IPS-20b (cell line): Measurements from ENCODE around the gene RFX8.
"Not testable (repeated sequence)": the region's sequence is repeated elsewhere in the genome, so short reads cannot be mapped to it uniquely, and the experiment has no call there.

Source experiments
- H3K27ac ChIP-seq: one replicate; pipeline ENCODE4 v1.5.1; 2013; ENCODE audit warnings: low read length
- H3K27me3 ChIP-seq: 2 replicates; pipeline ENCODE4 v1.6.1; 2013; ENCODE audit warnings: mild to moderate bottlenecking, low read length, inconsistent platforms; ENCODE audit not compliant: insufficient read depth
- H3K36me3 ChIP-seq: 2 replicates; pipeline ENCODE4 v1.6.1; 2013; ENCODE audit warnings: low read depth, mild to moderate bottlenecking, inconsistent platforms, low read length, moderate library complexity; ENCODE audit not compliant: insufficient read depth
- H3K4me1 ChIP-seq: 2 replicates; pipeline ENCODE4 v1.6.1; 2013; ENCODE audit warnings: mild to moderate bottlenecking, control low read depth, inconsistent platforms, low read length, moderate library complexity; ENCODE audit not compliant: insufficient read depth
- H3K4me3 ChIP-seq: 2 replicates; pipeline ENCODE4 v1.5.1; 2013; ENCODE audit warnings: mild to moderate bottlenecking, low read length, inconsistent platforms
- H3K9ac ChIP-seq: 2 replicates; pipeline ENCODE4 v1.6.1; 2013; ENCODE audit warnings: low read depth, mild to moderate bottlenecking, inconsistent platforms, low read length, moderate library complexity
- H3K9me3 ChIP-seq: 2 replicates; pipeline ENCODE4 v1.6.1; 2013; ENCODE audit warnings: mild to moderate bottlenecking, low read depth, low read length, inconsistent platforms; ENCODE audit not compliant: insufficient read depth

Gene RFX8

GRCh38 chr2:101466426-101466825, 8.5 kb downstream of the RFX8 start:
- Histone ChIP-seq H3K4me3 (no peak overlapping the region), H3K4me1 (peaks cover 18% of the 10 kb centered on the region; the same call in 1 of the 2 replicates), H3K9ac (no peak overlapping the region), H3K27ac (no peak overlapping the region), H3K9me3 (no peaks in the 10 kb centered on the region), H3K36me3 (no peaks in the 10 kb centered on the region), H3K27me3 (no peaks in the 10 kb centered on the region)

DNA sequence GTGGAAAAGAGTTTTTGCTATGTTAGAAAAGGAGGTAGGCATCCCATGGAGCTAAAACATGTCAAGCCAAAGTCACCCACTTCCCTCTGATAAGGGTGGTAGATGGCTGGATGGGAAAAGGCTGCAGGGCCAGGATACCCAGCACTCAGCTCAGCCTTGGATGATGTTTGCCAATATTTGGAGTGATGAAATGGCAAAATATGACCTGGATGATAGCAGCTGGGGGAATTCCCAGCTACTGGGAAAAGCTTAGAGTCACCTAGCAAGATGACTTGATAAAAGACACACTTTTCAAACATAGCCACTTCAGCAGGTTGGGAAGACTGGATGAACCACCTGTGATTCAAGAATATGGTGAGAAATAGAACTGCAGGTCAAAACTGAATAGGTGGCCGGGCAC, 10.1 kb downstream of the RFX8 start:
- H3K4me3 ChIP-seq, result no peak overlapping the region
- no peaks in the 10 kb centered on the region for H3K36me3 ChIP-seq
- no peaks in the 10 kb centered on the region for H3K9me3 ChIP-seq
- H3K4me1 ChIP-seq, result peaks cover 18% of the 10 kb centered on the region; the same call in 1 of the 2 replicates
- H3K27ac ChIP-seq, result no peak overlapping the region
- H3K27me3 ChIP-seq, result no peaks in the 10 kb centered on the region
- no peak overlapping the region for H3K9ac ChIP-seq

GRCh38 chr2:101463911-101464641, 10.8 kb downstream of the RFX8 start:
- Histone ChIP-seq H3K36me3 (no peaks in the 10 kb centered on the region), H3K27me3 (no peaks in the 10 kb centered on the region), H3K9ac (no peak overlapping the region), H3K27ac (no peak overlapping the region), H3K4me3 (no peak overlapping the region), H3K9me3 (no peaks in the 10 kb centered on the region), H3K4me1 (peaks cover 18% of the 10 kb centered on the region; the same call in 1 of the 2 replicates)

DNA sequence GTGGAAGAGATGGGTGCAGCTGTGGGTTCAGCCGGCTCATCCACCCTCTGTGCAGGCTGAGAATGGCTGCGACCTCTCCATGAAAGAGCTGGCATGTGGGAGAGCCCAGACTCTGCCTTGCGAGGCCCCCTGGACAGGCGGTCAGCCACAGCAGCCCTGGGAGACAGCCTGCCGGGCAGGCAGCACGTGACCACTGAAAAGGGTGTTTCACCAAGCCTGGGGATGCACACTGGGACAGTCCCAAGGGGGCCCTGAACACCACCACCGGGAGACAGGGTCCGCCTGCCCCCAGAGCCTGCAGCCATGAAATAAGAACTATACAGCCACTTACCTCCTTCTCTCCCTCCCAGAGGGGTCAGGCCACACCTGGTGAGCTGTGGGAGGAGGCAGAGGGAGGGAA, 11.5 kb downstream of the RFX8 start:
- peaks cover 18% of the 10 kb centered on the region; the same call in 1 of the 2 replicates for H3K4me1 ChIP-seq
- no peaks in the 10 kb centered on the region for H3K36me3 ChIP-seq
- no peak overlapping the region for H3K4me3 ChIP-seq
- no peak overlapping the region for H3K9ac ChIP-seq
- no peaks in the 10 kb centered on the region for H3K27me3 ChIP-seq
- no peaks in the 10 kb centered on the region for H3K9me3 ChIP-seq
- no peak overlapping the region for H3K27ac ChIP-seq

- Histone ChIP-seq H3K9ac (no peak overlapping the region), H3K27me3 (no peaks in the 10 kb centered on the region), H3K9me3 (no peaks in the 10 kb centered on the region), H3K27ac (no peak overlapping the region), H3K4me3 (no peak overlapping the region), H3K36me3 (no peaks in the 10 kb centered on the region), H3K4me1 (no peaks in the 10 kb centered on the region; the same call in 1 of the 2 replicates)
These were observed 13.5 kb downstream of the RFX8 start for GRCh38 chr2:101461381-101461780.

DNA sequence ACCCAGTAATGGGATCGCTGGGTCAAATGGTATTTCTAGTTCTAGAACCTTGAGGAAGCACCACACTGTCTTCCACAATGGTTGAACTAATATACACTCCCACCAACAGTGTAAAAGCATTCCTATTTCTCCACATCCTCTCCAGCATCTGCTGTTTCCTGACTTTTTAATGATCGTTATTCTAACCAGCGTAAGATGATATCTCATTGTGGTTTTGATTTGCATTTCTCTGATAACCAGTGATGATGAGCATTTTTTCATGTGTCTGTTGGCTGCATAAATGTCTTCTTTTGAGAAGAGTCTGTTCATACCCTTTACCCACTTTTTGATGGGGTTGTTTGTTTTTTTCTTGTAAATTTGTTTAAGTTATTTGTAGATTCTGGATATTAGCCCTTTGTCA, 20.5 kb downstream of the RFX8 start:
- H3K9ac ChIP-seq, H3K27ac ChIP-seq, H3K4me1 ChIP-seq, H3K36me3 ChIP-seq, H3K9me3 ChIP-seq, H3K27me3 ChIP-seq, H3K4me3 ChIP-seq: not testable (repeated sequence)

- no peak overlapping the region for H3K4me3 ChIP-seq
- H3K9ac ChIP-seq, result no peak overlapping the region
- no peak overlapping the region for H3K27ac ChIP-seq
- no peaks in the 10 kb centered on the region for H3K4me1 ChIP-seq
- H3K27me3 ChIP-seq, result no peaks in the 10 kb centered on the region
- H3K36me3 ChIP-seq, result no peaks in the 10 kb centered on the region
- H3K9me3 ChIP-seq, result no peaks in the 10 kb centered on the region
These were observed 23.9 kb downstream of the RFX8 start for GRCh38 chr2:101450965-101451364.

DNA sequence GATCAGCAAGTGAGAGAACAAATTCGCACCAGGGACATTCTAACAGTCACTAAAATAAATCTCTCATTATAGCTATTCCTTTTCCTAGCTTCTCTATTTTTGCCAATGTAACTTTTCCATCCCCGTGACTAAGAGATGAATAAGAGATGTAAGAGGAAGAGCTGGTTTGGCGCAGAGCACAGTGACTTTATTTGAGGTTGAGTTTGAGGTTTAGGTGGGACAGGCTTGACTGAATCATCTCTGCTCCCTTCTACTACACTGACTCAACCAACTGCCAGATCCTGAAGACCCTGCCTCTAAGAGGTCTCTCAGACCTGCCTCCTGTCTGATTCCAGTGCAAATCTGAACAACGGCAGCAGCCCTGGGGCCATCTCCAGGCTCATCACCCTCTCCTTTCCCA, 28.0 kb downstream of the RFX8 start:
- no peaks in the 10 kb centered on the region for H3K4me1 ChIP-seq
- no peaks in the 10 kb centered on the region for H3K27me3 ChIP-seq
- no peak overlapping the region for H3K27ac ChIP-seq
- H3K9me3 ChIP-seq, result no peaks in the 10 kb centered on the region
- H3K4me3 ChIP-seq, result no peak overlapping the region
- no peaks in the 10 kb centered on the region for H3K36me3 ChIP-seq
- no peak overlapping the region for H3K9ac ChIP-seq

- H3K27ac ChIP-seq, result no peak overlapping the region
- H3K9ac ChIP-seq, result no peak overlapping the region
- H3K27me3 ChIP-seq, result no peaks in the 10 kb centered on the region
- no peaks in the 10 kb centered on the region for H3K9me3 ChIP-seq
- H3K4me1 ChIP-seq, result no peaks in the 10 kb centered on the region
- no peak overlapping the region for H3K4me3 ChIP-seq
- H3K36me3 ChIP-seq, result no peaks in the 10 kb centered on the region
These were observed 32.2 kb downstream of the RFX8 start for GRCh38 chr2:101442667-101443061.

GRCh38 chr2:101442042-101442666, 32.8 kb downstream of the RFX8 start:
- Histone ChIP-seq H3K4me3 (no peak overlapping the region), H3K9me3 (no peaks in the 10 kb centered on the region), H3K4me1 (no peaks in the 10 kb centered on the region), H3K27ac (no peak overlapping the region), H3K36me3 (no peaks in the 10 kb centered on the region), H3K27me3 (no peaks in the 10 kb centered on the region), H3K9ac (no peak overlapping the region)

GRCh38 chr2:101440127-101440738, 34.7 kb downstream of the RFX8 start:
- H3K27me3 ChIP-seq, result no peaks in the 10 kb centered on the region
- H3K9ac ChIP-seq, result no peak overlapping the region
- H3K4me1 ChIP-seq, result peaks cover 5% of the 10 kb centered on the region; the same call in 1 of the 2 replicates
- no peak overlapping the region for H3K27ac ChIP-seq
- H3K4me3 ChIP-seq, result no peak overlapping the region
- H3K36me3 ChIP-seq, result no peaks in the 10 kb centered on the region
- H3K9me3 ChIP-seq, result no peaks in the 10 kb centered on the region

- Histone ChIP-seq H3K36me3 (no peaks in the 10 kb centered on the region), H3K4me1 (peaks cover 10% of the 10 kb centered on the region; the same call in 1 of the 2 replicates), H3K27me3 (peaks cover under 1% of the 10 kb centered on the region; the same call in 1 of the 2 replicates), H3K9me3 (no peaks in the 10 kb centered on the region), H3K27ac (no peak overlapping the region), H3K9ac (no peak overlapping the region), H3K4me3 (no peak overlapping the region)
These were observed 35.2 kb downstream of the RFX8 start for GRCh38 chr2:101439716-101440115.
